ENCODE data around the gene TASP1.

Gene TASP1

DNA sequence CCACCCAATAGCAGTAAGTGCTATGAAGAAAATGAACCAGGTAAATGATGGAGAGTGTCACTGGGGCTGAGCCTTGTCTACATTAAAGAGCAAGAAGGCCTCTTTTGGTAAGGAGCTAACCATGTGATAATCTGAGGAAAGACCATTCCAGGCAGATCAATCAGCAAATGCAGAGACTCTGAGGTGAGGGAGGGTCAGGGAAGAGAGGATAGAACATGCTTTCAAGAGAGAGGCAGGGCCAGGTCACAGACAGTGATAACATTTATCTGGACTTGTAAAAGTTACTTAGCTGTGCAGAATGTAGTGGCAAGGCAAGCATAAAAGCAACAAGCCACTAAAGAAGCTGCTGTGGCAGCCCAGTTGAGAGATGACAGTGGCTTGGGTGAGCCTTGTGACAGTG, 197.3 kb downstream of the TASP1 start:
- no peak for DNase-seq (ENCODE audit: low read depth, low spot score)

DNA sequence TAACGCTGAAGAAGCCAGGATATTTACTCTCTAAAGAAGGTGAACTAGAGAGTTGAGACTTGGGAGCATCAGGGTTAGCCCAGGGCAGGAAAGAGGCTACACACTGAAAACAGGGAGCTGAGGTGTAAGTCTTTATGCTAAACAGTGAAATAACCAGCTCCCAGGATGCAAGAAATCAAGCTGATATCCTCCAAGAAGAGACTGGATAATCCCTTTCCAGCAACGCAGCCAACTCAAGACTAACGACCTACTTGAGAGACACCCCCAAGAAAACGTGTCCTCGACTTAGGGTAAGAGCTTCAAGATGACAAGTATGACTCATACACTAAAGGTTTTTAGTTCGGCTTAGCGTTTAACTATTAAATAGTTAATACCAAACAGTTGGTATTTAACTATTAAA, 202.2 kb downstream of the TASP1 start:
- DNase-seq (ENCODE audit: low read depth, low spot score) = no peak

DNA sequence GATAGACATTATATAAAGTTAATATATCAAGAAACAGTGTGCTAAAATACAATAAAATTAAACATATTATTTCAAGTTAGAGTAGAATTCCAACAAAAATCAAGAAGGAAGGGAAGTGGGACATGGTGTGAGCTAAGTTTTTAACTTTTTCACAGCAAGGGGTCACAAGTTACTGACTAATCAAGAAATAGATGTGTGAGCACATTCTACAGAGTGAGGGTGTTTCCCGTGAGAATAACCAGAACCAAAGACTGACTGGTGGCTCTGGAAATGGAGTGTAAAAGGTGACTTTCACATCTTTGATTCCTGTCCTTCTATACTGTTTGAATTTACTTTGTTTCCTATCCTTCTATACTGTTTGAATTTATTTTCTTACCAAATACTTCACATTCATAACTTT, 206.6 kb downstream of the TASP1 start:
- DNase-seq (ENCODE audit: low read depth, low spot score) = no peak

DNA sequence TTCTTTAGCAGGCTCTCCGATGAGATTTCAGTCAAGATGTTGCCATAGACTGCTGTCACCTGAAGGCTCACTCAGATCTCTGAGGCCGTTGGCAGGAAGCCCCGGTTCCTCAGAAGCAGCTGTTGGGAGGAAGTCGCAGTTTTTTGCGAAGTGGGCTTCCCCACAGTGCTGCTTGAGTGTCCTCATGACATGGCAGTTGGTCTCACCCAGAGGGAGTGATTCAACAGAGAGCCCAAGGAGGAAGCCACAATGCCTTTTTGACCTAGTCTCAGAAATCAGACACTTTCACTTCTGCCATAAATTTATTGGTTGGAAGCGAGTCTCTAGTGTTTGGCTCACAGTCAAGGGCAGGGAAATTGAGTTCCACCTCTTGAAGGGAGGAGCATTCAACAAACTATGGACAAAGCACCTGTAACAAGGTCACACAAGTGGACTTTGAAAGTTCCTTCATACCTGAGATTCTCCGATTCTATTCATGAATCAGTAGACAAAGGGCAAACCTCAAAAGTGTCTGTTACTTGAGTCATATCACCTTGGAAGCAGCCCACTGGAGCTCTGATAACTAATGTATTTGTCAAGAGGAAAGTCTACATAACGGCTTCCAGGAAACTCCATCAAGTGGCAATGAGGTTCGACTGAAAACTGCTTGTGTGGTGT, 208.3 kb downstream of the TASP1 start:
- DNase-seq (ENCODE audit: low read depth, low spot score) = no peak

- DNase-seq (ENCODE audit: low read depth, low spot score) = no peak
Measured at GRCh38 chr20:13428684-13429083, 210.0 kb downstream of the TASP1 start.

- DNase-seq (ENCODE audit: low read depth, low spot score) = no peak
Measured at GRCh38 chr20:13426870-13427269, 211.9 kb downstream of the TASP1 start.

DNA sequence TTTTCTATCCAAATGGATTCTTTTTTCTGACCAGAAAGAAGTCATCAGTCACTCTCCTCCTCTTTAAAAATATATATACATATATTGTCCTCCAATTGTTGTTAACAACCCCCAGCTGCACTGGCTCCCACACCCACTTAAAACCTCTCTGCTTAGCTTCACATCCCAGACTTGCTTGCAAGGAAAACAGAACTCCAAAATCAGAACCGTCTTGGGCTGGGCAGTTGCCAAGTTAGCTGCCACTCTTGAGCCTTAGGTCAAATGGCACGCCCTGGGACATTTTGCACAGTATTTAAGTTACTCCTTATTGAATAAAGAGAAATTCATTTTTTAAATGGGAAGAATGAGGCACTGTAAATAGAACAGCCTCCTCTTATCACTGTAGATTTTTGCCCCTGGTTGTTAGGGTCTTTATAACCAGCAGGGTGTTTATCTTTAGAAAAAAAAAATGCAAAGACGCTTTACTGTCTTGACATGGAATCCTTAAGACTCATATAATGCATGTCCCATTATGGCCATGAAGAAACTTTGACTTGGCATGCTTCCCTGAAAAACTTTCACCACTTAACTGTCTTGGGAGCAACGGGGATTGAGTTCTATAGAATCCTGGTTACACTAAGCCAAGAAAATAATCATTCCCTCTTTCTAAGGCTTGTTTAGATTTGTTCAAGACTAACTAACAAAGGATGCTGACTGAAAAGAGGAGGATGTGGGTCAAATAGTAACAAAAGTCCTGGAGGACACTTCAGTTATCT, 213.2 kb downstream of the TASP1 start:
- no peak for DNase-seq (ENCODE audit: low read depth, low spot score)

DNA sequence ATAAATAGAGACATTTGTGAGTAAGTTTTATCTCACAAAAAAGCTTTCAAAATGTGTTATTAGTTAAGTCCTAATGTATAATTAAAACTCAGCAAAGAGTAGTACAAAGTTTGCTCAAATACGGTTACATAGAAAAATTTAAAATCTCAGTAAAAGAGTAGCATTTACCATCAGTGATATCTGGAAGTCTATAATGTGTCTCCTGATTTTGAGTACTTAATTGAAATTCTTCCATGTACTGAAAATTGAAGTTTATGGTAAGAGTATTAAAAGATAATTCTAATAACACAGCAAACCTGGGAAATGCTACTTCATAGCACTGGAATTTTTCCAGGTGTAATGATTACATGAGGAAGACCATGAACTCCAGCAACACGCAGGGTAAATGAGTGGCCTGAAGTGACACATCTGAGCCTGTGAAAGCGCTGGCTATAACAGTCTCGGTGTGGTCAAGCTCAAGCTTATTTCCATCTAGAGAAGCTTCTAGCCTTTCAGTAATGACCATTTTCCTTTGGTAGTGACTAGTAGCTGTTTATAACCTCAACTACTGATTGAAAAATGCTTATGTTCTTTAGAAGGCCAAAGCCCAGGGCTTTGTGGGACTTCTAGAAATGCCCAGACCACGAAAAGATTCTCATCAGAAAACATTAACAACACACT, 214.4 kb downstream of the TASP1 start:
- DNase-seq (ENCODE audit: low read depth, low spot score) = no peak

DNA sequence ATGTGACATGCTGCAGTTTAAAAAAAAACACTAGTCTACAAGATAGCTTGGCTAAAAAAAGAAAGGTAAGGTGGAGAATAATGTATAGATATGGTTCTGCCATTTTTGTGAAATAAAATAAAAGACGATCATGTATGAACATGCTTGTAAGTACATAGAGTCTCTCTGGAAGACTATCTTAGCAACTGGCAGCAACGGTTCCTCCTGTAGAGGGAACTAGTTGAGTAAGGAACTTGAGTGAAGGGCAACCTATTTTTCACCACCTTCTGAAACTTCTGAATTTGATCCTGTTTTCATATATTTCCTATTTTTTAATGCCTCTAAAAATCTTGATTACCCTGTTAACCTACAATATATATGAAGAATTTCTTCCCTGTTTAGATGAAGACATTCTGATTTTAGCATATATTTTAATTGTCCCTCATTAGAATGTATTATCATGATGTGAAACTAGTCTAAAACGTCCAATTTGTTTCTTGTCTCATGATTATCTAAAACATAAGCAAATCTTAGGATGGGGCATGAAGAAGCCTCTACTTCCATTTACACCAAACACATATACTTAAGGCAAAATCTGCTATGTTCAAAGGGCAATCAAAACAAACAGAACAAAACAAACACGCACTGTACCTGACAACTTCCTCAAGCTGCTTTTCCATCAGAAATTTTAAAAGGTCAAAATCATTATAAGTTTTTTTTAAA, 215.1 kb downstream of the TASP1 start:
- DNase-seq (ENCODE audit: low read depth, low spot score) = no peak

- DNase-seq (ENCODE audit: low read depth, low spot score) = no peak
Measured at GRCh38 chr20:13422637-13423036, 216.1 kb downstream of the TASP1 start.

GRCh38 chr20:13420625-13421024, 218.1 kb downstream of the TASP1 start:
- no peak for DNase-seq (ENCODE audit: low read depth, low spot score)

DNA sequence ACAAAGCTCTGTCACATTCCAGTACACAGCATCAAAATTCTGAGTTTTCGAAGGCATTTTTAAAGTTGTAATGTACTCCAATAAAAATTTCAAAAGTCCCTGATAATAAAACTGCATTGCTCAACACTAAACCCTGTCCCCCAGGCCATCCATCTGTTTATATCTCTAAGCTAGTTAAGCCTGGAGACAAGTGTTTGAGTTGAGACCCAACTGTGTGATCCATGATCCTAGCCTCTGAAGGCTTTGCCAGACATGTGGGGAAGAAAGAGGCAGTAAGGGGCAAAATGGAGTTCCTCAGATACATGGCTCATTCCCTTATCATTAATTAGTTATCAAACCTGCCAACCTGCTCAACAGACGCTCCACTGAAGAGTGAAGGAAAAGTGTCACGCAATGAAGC, 219.3 kb downstream of the TASP1 start:
- no peak for DNase-seq (ENCODE audit: low read depth, low spot score)

GRCh38 chr20:13418263-13419229, 220.2 kb downstream of the TASP1 start:
- DNase-seq (ENCODE audit: low read depth, low spot score) = no peak

GRCh38 chr20:13416531-13416930, 222.2 kb downstream of the TASP1 start:
- DNase-seq (ENCODE audit: low read depth, low spot score) = no peak

DNA sequence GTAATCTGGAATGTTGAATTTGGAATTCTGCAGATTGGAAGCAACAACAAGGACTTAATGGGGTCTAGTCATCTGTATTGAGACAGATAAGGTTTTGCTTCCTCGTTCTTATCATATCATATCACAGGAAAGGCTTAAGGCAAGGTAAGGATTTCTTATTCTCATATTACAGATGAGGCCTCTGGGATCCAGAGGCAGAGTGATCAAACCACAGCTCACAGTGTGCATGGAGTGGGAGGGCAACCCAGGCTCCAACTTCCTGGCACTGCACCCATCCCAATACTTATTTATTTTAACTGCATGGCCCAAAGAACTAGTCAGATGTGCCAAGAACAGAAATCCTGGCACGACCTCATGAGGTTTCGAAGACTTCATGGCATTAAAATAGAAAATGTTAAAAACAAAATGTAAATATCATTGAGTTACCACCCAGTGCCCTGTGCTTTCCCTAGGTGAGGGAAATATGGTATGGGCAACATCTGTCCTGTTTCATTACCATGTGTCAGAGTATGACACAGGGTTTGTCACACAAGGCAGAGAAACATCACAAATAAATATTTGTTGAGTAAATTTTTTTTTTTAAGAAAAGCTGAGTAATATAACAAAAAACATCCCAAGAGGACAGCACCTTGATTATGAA, 225.8 kb downstream of the TASP1 start:
- DNase-seq (ENCODE audit: low read depth, low spot score) = no peak

- DNase-seq (ENCODE audit: low read depth, low spot score) = no peak
Measured at GRCh38 chr20:13404293-13404692, 234.4 kb downstream of the TASP1 start.

- no peak for DNase-seq (ENCODE audit: low read depth, low spot score)
Measured at GRCh38 chr20:13403453-13403852, 235.3 kb downstream of the TASP1 start.

DNA sequence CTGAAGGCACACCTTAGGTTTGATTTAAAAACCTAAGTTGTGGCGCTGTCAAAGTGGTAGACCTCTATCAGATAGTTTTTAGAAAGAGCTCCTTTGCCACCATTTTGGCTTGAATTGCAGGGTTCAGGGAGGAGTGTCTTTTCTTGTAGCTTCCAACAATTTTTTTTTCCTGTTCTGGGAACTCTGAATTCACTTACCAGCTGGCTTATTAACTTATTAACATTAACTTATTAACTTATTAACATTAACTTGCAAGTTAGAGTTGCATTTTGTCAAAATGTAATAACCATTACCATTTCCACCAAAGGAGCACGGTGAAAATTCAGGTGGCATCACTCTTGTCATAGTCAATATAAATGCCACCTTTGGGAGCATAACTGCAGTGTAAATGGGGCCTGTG, 235.7 kb downstream of the TASP1 start:
- no peak for DNase-seq (ENCODE audit: low read depth, low spot score)

DNA sequence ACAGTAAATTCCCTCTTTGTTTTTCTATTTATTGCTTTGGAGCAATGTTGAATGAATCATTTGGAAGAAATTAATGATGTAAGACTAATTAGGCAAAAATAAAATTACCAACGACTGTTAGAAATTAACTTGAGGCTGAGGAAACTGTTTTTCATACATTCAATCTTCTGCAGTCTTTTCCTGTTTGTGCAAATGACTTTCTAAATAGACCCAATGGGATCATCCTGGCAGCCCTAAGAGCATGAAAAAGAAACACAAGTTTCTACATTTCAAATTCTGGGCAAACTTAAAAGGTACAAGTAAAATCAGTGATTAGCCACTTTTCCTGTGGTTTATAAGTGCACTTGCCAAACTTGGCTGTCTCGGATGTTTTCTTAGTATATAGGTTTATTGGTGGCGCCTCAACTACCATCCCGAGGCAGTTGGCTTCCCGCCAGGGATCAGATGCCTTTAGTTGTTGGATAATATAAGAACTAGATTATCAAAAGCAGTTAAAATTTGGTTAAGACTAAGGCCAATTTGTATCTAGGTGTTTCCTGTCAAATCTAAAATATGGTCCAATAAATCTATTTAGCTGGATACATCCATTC, 236.5 kb downstream of the TASP1 start:
- DNase-seq (ENCODE audit: low read depth, low spot score) = no peak

- DNase-seq (ENCODE audit: low read depth, low spot score) = no peak
Measured at GRCh38 chr20:13401596-13401995, 237.1 kb downstream of the TASP1 start.
